Renal pelvis (tissue), 4 donors: ENCODE results near the gene MYOM1. TPM values are rescaled to one million over a fixed set of nuclear protein-coding genes. Genes with fewer than 3 reads are reported as not detected.
"Not testable (repeated sequence)": the region's sequence is repeated elsewhere in the genome, so short reads cannot be mapped to it uniquely, and the experiment has no call there.

Source experiments
- DNase-seq: peaks from one replicate; pipeline ENCODE4 v3.0.0-alpha.2; 2013
- polyA plus RNA-seq, 3 donors: library from polyadenylated mRNA; unstranded; fragments of 120-200 nt; gene quantifications; one replicate each; pipeline ENCODE4 v1.2.1, GENCODE V29; 2013; ENCODE audit not compliant: insufficient read length in 3 of 3

MYOM1 gene
- polyA plus RNA-seq, 3 donors = 7.8 to 8.9 (median 8.7) TPM

DNA sequence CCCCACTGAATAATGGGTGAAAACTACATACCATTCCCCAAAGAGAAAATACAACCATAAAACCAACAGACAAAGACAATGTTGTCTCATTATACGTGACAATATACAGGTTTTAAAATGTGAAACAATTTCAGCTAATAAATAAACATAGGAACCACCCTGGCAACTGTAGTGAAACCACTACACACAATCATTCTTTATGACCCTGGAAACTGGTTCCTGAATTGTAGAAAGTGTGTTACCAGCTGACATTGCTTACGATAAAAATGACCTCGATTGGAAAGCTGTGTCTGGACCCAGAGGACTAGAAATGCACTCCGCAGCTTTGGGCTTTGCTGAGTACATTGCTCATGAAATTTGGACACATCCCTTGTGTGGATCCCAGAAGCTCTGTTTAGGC, 132.9 kb downstream of the MYOM1 start:
- no peak for DNase-seq

DNA sequence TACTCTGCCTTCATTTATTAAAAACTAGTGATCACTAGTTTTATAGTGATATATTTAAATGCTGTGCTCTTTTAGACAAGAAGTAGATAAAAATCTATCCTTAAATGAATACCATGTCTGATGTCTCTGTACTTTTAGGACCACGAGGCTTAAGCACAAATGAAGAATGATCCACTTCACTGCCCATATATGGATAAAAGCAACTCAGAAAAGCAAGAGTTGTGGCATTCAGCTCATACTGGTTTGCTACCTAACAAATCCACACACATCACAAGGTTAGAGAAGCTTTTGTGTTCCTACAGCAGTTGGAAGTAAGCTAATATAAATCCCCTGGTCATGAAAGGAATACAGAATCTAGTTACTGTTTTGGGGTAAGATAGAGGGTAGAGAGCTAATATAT, 134.2 kb downstream of the MYOM1 start:
- no peak for DNase-seq

- DNase-seq = no peak
Observed at GRCh38 chr18:3084206-3084605, 135.6 kb downstream of the MYOM1 start.

DNA sequence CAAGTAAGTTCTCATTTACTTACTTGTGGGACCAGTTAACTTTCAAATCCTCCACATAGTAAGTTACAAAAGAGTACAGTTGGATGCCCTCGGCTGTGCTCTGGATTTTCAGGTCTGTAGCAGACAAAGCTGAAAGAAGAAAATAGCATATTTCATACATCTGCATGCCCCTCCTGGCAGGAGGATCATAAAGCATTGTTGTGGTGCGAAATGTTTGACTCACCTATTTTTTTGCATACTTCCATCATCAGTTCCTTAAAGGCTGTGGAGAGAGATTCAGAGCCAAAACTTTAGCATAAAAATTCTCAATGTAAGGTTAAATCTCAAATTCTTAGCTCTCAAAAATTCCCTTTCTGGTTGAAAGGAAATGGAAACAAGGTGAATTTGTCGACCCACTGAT, 136.0 kb downstream of the MYOM1 start:
- no peak for DNase-seq

GRCh38 chr18:3081584-3081991, 138.2 kb downstream of the MYOM1 start:
- DNase-seq = no peak

DNA sequence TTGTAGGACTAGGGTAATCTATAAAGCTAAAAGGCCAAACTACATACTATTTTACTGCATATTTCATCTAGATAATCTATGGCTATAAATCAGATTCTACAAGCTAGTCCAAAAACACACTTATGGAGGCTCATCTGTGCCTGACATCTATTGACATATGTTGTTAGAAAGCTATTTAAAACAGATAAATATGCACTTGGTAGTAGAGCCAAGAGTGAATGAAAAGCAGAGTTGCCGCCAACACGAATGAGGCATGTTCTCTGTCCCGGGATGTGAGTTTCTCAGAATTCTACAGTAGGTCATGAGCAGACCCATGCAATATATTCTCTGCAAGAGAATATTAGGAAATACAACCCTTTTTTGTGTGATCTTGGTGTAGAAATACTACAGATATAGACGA, 140.1 kb downstream of the MYOM1 start:
- no peak for DNase-seq

DNA sequence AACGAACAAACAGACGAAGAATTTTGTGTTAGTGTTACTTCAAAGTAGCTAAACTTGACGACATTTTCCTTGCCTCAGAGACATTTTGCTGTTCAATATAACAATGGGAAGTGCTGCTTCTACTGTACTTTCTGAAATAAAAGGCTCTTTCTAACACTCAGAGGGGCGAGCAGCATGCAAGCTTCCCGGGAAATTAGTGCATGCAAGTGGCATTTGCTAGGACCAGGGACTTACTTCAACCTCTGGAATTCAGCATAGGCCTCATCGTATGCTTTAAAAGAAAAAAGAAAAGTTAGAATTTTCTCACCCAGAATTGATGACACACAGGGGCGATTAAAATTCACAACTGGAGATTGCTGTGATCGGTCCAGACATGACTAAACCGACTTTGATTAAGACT, 144.3 kb downstream of the MYOM1 start:
- DNase-seq = no peak

GRCh38 chr18:3074087-3074486, 145.7 kb downstream of the MYOM1 start:
- no peak for DNase-seq

- DNase-seq = not testable (repeated sequence)
Observed at GRCh38 chr18:3073353-3073752, 146.4 kb downstream of the MYOM1 start.

- DNase-seq = no peak
Observed at GRCh38 chr18:3071676-3072075, 148.1 kb downstream of the MYOM1 start.

DNA sequence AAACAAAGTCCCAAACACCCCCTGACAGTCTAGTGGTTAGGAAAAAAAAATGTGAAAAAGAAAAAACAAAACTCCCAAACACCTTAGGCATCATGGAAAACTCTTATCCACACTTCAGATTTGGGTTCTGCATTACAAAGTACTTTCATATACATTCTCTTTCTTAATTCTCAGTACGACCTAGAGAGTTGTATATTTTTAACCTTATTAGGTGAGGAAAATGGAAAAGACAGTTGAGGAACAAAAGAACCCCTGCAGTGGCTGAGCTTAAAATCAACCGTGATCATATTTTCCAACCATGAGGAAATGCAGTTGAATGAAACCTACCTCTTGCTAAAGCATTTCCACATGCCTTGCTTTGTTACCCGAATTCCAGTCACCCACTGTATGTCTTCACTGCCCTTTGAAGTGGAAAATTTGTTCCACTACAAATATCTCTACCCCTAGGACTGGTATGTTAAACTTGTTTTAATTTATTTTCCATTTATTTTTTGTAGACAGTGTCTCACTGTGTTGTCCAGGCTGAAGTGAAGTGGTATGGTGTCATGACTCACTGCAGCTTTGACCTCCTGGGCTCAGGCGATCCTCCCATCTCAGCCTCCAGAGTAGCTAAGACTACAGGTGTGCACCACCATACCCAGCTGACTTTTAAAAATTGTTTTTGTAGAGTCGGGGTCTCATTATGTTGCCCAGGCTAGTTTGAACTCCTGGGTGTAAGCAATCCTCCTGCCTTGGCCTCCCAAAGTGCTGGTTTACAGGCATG, 149.9 kb downstream of the MYOM1 start:
- DNase-seq = no peak

GRCh38 chr18:3067722-3068121, 152.0 kb downstream of the MYOM1 start:
- no peak for DNase-seq

- no peak for DNase-seq
Observed at GRCh38 chr18:3067165-3067661, 152.6 kb downstream of the MYOM1 start.

GRCh38 chr18:3066341-3067110, 153.2 kb downstream of the MYOM1 start:
- DNase-seq = no peak

GRCh38 chr18:3063766-3064165, 156.0 kb downstream of the MYOM1 start:
- DNase-seq = not testable (repeated sequence)

DNA sequence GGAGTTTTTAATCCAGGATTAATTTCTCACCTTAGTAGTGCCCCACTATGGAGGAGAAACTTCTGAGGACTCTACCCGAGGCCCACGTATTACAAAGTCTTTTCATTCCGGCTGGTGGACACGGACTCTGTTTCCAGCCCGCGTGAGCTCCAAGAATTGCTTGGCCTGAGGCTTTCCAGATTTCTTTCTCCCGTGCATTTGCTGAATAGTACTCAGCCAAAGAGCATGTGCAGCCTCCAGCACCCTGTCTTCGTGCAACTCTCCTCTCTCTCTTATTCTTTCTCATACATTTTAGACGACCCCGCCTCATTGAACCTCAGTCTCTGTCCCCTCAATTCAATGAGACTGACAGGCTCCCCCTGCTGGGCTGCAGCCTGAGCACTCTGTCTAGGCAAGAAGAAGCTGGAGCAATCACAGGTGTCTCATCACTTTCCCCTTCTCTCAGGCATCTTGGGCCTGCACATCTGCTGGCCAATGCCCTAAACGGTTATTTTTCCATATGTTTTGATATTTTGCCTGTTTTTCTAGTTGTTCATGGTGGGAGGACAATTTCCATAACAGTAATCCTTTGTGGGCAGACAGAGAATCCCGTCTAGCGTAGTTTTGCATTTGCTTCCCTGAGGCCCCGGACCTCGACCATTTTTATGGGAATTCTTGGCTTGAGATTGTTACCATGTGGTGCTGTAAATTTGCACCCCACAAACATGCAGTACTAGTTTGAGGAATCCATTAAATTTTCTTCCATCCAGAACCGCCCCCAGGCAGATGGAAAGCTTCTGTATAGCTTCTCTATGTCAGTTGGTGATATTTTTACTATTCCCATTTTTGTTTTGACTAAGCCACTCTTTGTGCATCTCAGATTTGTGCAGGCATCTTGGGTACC, 156.7 kb downstream of the MYOM1 start:
- no peak for DNase-seq

DNA sequence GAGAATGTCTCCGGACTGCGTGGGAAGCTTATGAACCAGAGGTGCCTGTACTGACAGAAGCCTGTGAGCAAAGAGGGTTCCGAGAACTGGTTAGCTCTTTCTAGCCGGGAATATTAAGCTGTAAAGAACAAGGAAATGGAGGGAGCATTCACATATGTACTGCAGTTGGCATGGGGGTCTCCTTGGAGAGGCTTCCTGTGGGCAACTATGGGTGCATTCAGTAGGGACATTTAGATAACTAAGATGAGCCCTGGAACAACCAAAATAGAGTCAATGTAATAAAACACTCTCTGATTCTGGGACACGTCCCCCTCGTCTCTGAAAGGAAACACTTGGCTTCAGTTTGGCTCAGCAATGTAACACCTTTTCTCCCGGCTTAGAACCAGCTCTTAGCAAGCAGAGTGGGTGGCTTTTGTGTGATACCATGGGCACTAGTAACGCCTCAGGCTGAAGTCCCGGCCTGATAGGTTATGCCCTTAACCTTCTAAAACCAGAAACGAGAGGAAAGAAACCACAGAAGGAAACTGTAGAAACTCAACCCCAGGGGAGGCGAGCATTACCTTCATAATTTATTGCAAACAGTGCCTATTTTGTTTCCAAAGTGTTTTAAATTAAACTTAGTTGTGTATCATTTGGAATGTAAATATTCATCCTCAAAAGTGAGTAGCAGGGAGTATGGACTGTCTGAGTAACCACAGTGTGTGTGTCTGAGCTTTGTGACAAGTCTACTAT, 158.0 kb downstream of the MYOM1 start:
- no peak for DNase-seq

- DNase-seq = no peak
Observed at GRCh38 chr18:3060667-3061580, 158.8 kb downstream of the MYOM1 start.

DNA sequence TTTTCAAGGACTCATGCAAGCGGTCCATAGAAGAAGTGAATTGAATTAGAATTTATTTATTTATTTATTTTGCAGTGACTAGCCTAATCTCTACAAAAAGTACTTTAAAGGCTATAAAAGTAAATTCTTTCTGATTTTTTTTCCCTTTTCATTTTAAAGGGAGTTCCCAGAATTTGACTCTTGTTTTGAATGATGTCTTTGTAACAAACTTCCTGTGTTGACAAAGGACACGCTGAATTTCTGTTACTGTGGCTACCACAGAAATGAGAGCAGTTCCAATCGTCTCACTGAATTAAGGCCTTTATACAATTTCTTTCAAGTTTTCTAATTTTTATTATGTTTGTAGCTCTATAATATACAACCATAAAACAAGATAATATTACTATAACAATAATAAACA, 160.5 kb downstream of the MYOM1 start:
- no peak for DNase-seq
